Sigmoid colon (tissue), 4 donors: ENCODE results near the gene MRAS.

Experiments used
- POLR2AphosphoS5 ChIP-seq, 4 donors: sonication (generic); formaldehyde crosslinking; IDR thresholded peaks; one replicate each; pipeline ENCODE4 v1.6.1; 2017; ENCODE audit warnings: antibody characterized with exemption in 4 of 4
- TF ChIP-seq, protein P1 (sequence below), 4 experiments: fragments of 450-650 bp in 3 of 4; fragments of 200-600 bp in 1 of 4; IDR thresholded peaks; one replicate each; pipeline ENCODE4 v1.5.1; 2016 to 2019; ENCODE audit warnings: antibody characterized with exemption in 4 of 4, mild to moderate bottlenecking in 3 of 4, moderate library complexity in 2 of 4

DNA sequence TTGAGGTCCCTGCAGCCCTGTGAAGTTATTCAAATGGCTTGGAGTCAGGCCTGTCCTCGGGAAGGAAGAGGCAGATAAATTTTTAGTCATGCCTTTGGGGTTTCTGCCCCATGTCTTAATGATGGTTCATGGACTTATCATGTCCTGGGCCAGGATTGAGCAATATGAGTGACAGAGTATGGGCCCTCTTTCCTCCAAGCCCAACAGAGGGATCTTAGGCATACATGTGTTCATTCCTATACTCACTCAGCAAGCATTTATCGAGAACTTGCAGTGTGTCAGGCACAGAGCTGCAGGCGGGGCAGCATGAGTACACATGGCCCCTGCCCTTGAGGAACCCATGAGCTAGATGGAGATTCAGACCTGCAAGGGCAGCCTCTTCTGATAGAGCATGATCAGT, 92.2 kb downstream of the MRAS start:
- TF ChIP-seq, protein P1, sequence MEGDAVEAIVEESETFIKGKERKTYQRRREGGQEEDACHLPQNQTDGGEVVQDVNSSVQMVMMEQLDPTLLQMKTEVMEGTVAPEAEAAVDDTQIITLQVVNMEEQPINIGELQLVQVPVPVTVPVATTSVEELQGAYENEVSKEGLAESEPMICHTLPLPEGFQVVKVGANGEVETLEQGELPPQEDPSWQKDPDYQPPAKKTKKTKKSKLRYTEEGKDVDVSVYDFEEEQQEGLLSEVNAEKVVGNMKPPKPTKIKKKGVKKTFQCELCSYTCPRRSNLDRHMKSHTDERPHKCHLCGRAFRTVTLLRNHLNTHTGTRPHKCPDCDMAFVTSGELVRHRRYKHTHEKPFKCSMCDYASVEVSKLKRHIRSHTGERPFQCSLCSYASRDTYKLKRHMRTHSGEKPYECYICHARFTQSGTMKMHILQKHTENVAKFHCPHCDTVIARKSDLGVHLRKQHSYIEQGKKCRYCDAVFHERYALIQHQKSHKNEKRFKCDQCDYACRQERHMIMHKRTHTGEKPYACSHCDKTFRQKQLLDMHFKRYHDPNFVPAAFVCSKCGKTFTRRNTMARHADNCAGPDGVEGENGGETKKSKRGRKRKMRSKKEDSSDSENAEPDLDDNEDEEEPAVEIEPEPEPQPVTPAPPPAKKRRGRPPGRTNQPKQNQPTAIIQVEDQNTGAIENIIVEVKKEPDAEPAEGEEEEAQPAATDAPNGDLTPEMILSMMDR (IDR thresholded peaks at IDR 0.05): no peak
- no peak for TF ChIP-seq POLR2AphosphoS5 (IDR thresholded peaks at IDR 0.05)
